Natural killer cell (primary cell): ENCODE results near the gene ADAM19. TPM values are rescaled to one million over a fixed set of nuclear protein-coding genes. Genes with fewer than 3 reads are reported as not detected.

Experiments
- ATAC-seq, 3 donors: fragments of 150-1000 bp in 2 of 3; fragments of 200-7000 bp in 1 of 3; cut with Tn5 transposase; 1 replicate in 1 of 3; 2 replicates in 2 of 3; pipeline ENCODE4 v1.10.0; 2021; ENCODE audit warnings: mild to moderate bottlenecking in 2 of 3, moderate library complexity in 2 of 3
- DNase-seq, 2 donors: peaks; one replicate each; pipeline versions ENCODE4 v3.0.0 to v3.0.0-alpha.2; 2013 to 2021; ENCODE audit warnings: mixed read lengths in 1 of 2
- H3K27ac ChIP-seq: one replicate; pipeline ENCODE4 v1.5.1; 2013; ENCODE audit warnings: mild to moderate bottlenecking, low read length
- H3K27me3 ChIP-seq: one replicate; pipeline ENCODE4 v1.6.1; 2013; ENCODE audit warnings: low read length; ENCODE audit not compliant: control insufficient read depth, insufficient read depth
- H3K36me3 ChIP-seq: one replicate; pipeline ENCODE4 v1.6.1; 2013; ENCODE audit warnings: low read length; ENCODE audit not compliant: control insufficient read depth, insufficient read depth
- H3K4me1 ChIP-seq: one replicate; pipeline ENCODE4 v1.6.1; 2013; ENCODE audit warnings: low read length; ENCODE audit not compliant: control insufficient read depth, insufficient read depth
- H3K4me3 ChIP-seq: one replicate; pipeline ENCODE4 v1.5.1; 2013; ENCODE audit warnings: low read length
- H3K9me3 ChIP-seq: one replicate; pipeline ENCODE4 v1.6.1; 2013; ENCODE audit warnings: low read length; ENCODE audit not compliant: control insufficient read depth, insufficient read depth
- H3K27ac Mint-ChIP-seq, 2 donors: one replicate each; pipeline ENCODE4 v1.8.0; 2022; ENCODE audit warnings: mild to moderate bottlenecking in 2 of 2, mixed read lengths in 2 of 2, moderate library complexity in 1 of 2
- H3K27me3 Mint-ChIP-seq, 2 donors: one replicate each; pipeline ENCODE4 v1.8.0; 2022; ENCODE audit warnings: low read depth in 2 of 2, mixed read lengths in 2 of 2
- H3K36me3 Mint-ChIP-seq: one replicate; pipeline ENCODE4 v1.8.0; 2022; ENCODE audit warnings: mixed read lengths
- H3K4me1 Mint-ChIP-seq, 2 donors: one replicate each; pipeline ENCODE4 v1.8.0; 2022; ENCODE audit warnings: mixed read lengths in 2 of 2
- H3K4me3 Mint-ChIP-seq: one replicate; pipeline ENCODE4 v1.8.0; 2022; ENCODE audit warnings: mild to moderate bottlenecking, moderate library complexity, mixed read lengths
- H3K9me3 Mint-ChIP-seq, 2 donors: one replicate each; pipeline ENCODE4 v1.8.0; 2022; ENCODE audit warnings: mixed read lengths in 2 of 2
- WGBS: methylation state at CpG from one replicate; pipeline ENCODE4 v1.1.7; 2013; ENCODE audit warnings: missing lambda C conversion rate; ENCODE audit not compliant: insufficient coverage; 5-methylcytosine and 5-hydroxymethylcytosine counted together
- intact Hi-C: fragments of 100-400 bp; cut with micrococcal nuclease; formaldehyde crosslinking; loops from one replicate; pipeline ENCODE4 v1.14.2; 2022
- total RNA-seq, 4 donors: library from RNA; stranded (reverse); fragments of 120-200 nt in 1 of 4; gene quantifications; one replicate each; pipeline versions ENCODE4 v1.2.3 to v1.2.4, GENCODE V29; 2013 to 2022
- TF ChIP-seq, protein P1 (sequence below): fragments of 200-600 bp; IDR thresholded peaks from one replicate; pipeline ENCODE4 v1.8.0; 2022; ENCODE audit warnings: antibody characterized with exemption

ADAM19 gene
- total RNA-seq, 3 donors from 2014 or later (not counting 1 experiment from before 2014, with no cell fraction given): 1.2 to 28.0 (median 4.7) TPM

DNA sequence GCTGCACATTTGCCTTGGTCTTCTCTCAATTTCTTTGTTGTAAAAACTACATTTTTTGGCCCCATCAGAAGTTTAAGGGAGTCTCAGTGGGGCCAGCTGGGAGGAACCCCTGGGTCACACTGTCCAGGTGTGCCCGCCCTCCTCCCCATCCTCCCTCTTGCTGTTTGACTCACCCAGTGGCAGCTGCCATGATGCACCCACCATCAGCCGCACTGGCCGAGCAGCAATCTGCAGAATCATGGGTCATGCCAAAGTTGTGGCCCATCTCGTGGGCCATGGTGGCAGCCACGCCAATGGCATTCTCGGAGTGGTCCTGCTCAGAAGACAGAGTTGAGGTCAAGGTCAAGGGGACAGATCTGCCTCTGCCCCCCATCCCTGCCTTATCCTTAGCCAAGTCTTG, 70.1 kb downstream of the ADAM19 start:
- H3K36me3 Mint-ChIP-seq: no peaks in the 10 kb centered on the region

DNA sequence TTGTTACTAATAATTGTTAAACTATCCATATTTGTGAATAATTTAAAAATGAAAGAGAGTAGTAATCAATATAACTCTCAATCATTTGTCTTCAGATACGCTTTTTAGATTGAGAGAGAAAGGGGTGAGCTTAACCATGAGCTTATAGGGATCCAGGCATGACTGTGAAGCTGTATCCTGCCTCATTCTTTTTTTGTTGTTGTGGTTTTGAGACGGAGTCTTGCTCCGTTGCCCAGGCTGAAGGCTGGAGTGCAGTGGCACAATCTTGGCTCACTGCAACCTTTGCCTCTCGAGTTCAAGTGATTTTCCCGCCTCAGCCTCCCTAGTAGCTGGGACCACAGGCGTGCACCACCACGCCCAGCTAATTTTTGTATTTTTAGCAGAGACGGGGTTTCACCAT, 71.5 kb downstream of the ADAM19 start:
- Mint-ChIP-seq H3K27me3 (peaks cover 0 to 2% of the 10 kb centered on the region in 2 donors), H3K4me3 (no peak overlapping the region), H3K9me3 (no peaks in the 10 kb centered on the region), H3K4me1 (peaks cover 12 to 14% of the 10 kb centered on the region in 2 donors), H3K36me3 (no peaks in the 10 kb centered on the region), H3K27ac (no peak overlapping the region)
- peaks cover 28% of the 10 kb centered on the region for H3K4me1 ChIP-seq
- H3K4me3 ChIP-seq: no peak overlapping the region
- H3K27ac ChIP-seq: peak overlapping the region; percentile 62
- WGBS: 75% methylated on average over 8 of the region's 8 CpGs
- DNase-seq (no peak), ATAC-seq (no peak)
- intact Hi-C loops: no loop called here
- H3K27me3 ChIP-seq: no peaks in the 10 kb centered on the region
- no peaks in the 10 kb centered on the region for H3K9me3 ChIP-seq
- no peaks in the 10 kb centered on the region for H3K36me3 ChIP-seq
- TF ChIP-seq, protein P1, sequence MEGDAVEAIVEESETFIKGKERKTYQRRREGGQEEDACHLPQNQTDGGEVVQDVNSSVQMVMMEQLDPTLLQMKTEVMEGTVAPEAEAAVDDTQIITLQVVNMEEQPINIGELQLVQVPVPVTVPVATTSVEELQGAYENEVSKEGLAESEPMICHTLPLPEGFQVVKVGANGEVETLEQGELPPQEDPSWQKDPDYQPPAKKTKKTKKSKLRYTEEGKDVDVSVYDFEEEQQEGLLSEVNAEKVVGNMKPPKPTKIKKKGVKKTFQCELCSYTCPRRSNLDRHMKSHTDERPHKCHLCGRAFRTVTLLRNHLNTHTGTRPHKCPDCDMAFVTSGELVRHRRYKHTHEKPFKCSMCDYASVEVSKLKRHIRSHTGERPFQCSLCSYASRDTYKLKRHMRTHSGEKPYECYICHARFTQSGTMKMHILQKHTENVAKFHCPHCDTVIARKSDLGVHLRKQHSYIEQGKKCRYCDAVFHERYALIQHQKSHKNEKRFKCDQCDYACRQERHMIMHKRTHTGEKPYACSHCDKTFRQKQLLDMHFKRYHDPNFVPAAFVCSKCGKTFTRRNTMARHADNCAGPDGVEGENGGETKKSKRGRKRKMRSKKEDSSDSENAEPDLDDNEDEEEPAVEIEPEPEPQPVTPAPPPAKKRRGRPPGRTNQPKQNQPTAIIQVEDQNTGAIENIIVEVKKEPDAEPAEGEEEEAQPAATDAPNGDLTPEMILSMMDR: no peak

More for the DNA sequence above, 70.1 kb downstream of the ADAM19 start:
- intact Hi-C loops: no loop called here
- H3K4me3 ChIP-seq: no peak overlapping the region
- H3K27me3 ChIP-seq: no peaks in the 10 kb centered on the region
- no peak overlapping the region for H3K27ac Mint-ChIP-seq
- no peak for DNase-seq
- H3K27me3 Mint-ChIP-seq: peaks cover 0 to 2% of the 10 kb centered on the region in 2 donors
- no peak for ATAC-seq
- H3K4me1 Mint-ChIP-seq: peaks cover 12 to 14% of the 10 kb centered on the region in 2 donors
- TF ChIP-seq, protein P1: no peak
- no peaks in the 10 kb centered on the region for H3K9me3 ChIP-seq
- no peak overlapping the region for H3K4me3 Mint-ChIP-seq
- H3K27ac ChIP-seq: no peak overlapping the region
- no peaks in the 10 kb centered on the region for H3K9me3 Mint-ChIP-seq
- H3K4me1 ChIP-seq: peaks cover 27% of the 10 kb centered on the region
- no peaks in the 10 kb centered on the region for H3K36me3 ChIP-seq
- WGBS: 81% methylated on average over 6 of the region's 6 CpGs

DNA sequence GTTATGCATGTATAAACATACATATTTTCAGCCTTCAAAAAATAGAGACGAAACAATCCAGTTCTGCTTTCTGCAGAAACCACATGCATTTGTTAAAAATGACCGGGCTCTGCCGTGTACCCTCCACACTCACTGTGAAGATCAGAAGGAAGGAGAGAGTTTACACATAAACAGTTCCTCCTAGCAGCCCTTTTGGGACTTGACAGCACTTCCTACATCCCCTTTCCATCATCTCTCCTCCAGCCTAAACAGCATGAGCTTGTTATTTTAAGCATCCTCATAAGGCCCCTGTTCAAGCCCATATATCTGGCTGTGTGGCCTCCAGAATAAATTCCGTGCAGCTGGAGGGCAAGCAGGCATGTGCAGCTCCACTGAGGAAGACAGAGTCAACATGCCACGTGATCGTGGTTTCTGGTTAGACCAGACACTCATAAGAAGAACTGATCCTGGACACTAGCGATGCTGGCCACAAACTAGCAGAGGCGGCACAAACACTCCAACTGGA, 73.4 kb downstream of the ADAM19 start:
- H3K4me1 ChIP-seq: peaks cover 28% of the 10 kb centered on the region
- H3K27ac ChIP-seq: peak overlapping the region; percentile 65
- H3K9me3 Mint-ChIP-seq: no peaks in the 10 kb centered on the region
- peaks cover 0 to 2% of the 10 kb centered on the region in 2 donors for H3K27me3 Mint-ChIP-seq
- WGBS: 18% methylated on average over 8 of the region's 8 CpGs
- H3K4me1 Mint-ChIP-seq: peaks cover 12 to 14% of the 10 kb centered on the region in 2 donors
- no peak overlapping the region for H3K27ac Mint-ChIP-seq
- H3K4me3 Mint-ChIP-seq: no peak overlapping the region
- no peak overlapping the region for H3K4me3 ChIP-seq
- TF ChIP-seq, protein P1: no peak
- no peaks in the 10 kb centered on the region for H3K36me3 Mint-ChIP-seq
- H3K27me3 ChIP-seq: no peaks in the 10 kb centered on the region
- DNase-seq (no peak), ATAC-seq (peak in 2 of 3 donors; percentile 30 to 52)
- no peaks in the 10 kb centered on the region for H3K9me3 ChIP-seq
- H3K36me3 ChIP-seq: no peaks in the 10 kb centered on the region
- intact Hi-C loops: no loop called here
